GM18907 (cell line): ENCODE measurements around the gene GRID1.
"Not testable (repeated sequence)": the region's sequence is repeated elsewhere in the genome, so short reads cannot be mapped to it uniquely, and the experiment has no call there.

Source experiments
- ATAC-seq: cut with Tn5 transposase; IDR thresholded peaks from one replicate; pipeline ENCODE4 v1.9.1; 2021; ENCODE audit warnings: mild to moderate bottlenecking, moderate library complexity; ENCODE audit not compliant: unreplicated experiment

GRID1 gene

DNA sequence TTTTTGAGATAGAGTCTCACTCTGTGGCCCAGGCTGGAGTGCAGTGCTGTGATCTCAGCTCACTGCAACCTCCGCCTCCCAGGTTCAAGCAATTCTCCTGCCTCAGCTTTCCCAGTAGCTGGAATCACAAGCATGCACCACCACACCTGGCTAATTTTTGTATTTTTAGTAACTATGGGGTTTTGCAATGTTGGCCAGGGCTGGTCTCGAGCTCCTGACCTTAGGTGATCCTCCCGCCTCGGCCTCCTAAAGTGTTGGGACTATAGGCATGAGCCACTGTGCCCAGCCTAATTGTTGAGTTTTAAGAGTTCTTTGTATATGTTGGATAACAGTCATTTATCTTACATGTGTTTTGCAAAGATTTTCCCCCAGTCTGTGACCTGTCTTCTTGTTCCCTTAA, 667.5 kb downstream of the GRID1 start:
- not testable (repeated sequence) for ATAC-seq

DNA sequence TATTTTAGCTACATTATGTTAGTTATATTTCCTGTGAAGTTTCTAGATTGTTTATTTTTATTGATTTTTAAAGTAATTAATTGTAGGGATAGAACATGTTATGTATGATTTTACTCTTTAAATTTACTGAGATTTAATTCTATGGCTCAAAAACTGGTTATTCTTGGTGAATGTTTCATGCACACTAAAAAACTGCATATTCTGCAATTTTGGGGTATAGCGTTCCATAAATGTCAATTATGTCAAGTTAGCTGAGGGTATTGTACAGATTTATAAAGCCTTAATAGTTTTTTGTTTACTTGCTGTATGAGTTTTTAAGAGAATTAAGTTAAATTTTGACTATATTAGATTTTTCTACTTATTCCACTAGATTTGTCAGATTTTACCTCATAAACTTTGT, 669.7 kb downstream of the GRID1 start:
- no peak for ATAC-seq

DNA sequence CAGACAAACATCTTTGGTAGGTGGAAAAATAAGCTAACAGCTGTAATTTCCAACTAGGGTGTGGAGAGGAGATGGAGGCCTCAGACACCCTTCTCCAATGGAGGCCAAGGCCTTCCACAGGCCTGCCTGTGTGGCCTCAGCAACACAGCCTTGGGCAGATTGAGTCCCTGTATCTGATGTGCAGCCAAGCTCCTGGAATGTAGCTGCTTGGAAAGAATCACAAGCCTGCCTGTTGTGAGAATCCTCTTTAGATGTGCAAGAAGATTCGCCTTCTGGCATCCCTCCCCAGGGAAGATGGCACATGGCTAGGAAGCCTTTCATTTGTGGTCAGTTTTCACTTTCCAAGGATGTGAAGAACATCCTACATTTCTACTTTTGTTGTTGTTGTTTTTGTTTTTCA, 684.0 kb downstream of the GRID1 start:
- ATAC-seq, result no peak

GRCh38 chr10:85679710-85680109, 686.9 kb downstream of the GRID1 start:
- no peak for ATAC-seq

DNA sequence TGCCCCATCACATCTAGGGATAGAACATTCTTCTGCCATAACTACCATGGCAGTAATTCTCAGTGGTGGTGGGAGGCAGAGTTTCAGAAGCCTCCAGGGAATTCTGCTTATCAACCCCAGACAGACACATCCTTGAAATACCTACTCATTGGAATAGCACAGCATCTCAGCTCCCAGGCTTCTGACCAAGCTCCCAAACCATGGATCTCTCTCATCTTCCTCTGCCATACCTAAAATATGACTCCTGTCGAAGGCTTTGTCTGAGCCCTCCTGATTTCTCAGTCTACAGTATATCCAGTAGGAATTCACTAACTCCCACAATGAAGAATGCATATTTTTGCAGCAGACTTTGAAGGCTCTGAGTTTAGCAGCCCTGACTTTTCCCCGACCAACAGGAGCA, 687.5 kb downstream of the GRID1 start:
- no peak for ATAC-seq

DNA sequence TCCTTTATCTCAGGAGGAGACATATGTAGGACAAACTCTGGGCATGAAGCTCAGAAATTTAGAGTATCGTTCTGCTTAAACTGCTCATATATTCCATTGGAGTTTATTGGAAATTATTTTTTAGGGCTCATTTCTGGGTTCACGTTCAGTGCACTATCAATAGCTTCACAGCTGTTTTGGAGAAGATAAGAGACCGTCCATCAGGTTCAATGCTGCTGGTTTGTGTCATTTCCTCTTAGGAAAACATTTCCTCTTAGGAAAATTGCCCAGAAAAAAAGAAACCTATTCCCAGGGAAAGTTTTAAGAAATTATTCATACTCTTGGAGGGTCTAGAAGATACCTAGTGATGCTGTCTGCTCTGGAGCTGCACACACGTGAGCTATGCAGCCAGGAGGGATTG, 691.7 kb downstream of the GRID1 start:
- ATAC-seq, result no peak

DNA sequence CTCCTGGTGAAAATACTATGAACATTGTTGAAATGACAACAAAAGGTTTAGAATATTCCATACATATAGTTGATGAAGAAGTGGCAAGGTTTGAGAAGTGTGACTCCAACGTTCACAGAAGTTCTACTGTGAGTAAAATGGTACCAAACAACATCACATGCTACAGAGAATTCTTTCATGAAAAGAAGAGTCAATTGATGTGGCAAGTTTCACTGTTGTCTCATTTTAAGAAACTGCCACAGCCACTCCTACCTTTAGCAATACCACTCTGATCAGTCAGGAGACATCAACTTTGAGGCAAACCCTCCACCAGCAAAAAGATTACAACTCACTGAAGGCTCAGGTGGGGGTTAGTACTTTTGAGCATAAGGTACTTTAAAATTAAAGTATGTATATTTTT, 693.3 kb downstream of the GRID1 start:
- no peak for ATAC-seq

DNA sequence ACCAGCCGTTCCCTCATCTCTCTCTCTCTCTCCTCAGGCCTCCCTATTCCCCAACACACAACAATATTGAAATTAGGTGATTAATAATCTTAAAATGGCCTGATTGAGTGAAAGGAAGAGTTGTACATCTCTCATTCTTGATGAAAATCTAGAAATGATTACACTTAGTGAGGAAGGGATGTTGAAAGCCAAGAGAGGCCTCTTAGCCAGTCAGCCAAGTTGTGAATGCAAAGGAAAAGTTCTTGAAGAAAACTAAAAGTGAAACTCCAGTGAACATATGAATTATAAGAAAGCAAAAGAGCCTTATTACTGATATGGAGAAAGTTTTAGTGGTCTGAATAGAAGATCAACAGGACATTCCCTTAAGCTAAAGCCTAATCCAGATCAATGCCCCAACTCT, 695.1 kb downstream of the GRID1 start:
- no peak for ATAC-seq

DNA sequence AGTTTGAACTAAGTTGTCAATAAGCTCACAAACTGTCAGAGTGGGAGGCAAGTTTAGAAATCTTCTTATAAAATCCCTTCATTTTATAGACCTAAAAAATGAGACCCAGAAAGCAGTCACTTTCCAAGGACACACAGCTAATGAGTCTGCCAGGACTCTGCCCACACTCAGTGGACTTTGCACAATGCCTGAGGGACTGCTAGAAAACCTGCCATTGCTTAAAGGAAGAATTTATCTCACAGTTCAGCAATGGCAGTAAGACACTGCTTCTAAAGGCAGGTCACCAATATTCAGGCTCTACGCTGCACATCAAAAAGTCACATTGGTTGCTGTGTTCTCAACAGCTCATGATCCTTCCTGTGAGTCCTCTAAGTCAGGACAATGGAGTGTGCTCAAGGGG, 698.1 kb downstream of the GRID1 start:
- ATAC-seq, result no peak

GRCh38 chr10:85667638-85668233, 698.9 kb downstream of the GRID1 start:
- no peak for ATAC-seq

GRCh38 chr10:85666987-85667386, 699.6 kb downstream of the GRID1 start:
- no peak for ATAC-seq

DNA sequence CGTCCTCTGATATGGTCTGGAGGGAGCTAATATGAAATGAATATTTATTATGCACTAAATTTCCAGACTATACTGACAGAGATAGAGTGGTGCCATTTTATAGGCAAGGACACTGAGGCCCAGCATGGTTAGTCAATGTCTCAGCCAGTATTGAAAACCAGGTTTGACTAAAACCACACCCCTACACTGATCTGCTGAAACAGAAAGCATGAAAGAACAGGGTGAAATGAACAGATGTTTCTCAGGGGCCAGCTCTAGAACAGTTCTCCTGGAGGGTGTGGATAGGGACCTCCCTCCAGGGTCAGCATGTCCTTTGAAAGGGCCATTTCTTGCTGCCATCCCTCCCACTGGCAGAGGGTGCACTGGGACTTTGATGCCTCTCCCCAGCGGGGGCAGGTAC, 700.5 kb downstream of the GRID1 start:
- no peak for ATAC-seq

DNA sequence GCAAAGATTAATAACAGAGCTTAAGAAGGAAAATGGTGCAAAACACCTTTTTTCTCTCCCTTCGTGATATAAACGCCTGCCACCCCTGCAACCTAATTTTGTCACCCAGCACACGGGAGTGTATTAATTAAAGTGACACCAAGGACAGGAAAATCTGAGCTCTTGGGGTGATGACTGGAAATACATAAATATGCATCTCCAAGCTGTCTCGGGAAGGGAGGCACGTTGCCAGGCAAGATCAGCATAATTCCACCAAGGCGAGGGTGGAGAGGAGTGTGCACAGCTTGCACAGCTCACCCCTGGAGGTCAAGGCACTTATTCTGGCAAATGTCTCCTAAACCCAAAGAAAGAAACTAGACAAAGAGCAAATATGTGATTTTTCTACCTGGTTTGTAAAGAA, 700.9 kb downstream of the GRID1 start:
- no peak for ATAC-seq

DNA sequence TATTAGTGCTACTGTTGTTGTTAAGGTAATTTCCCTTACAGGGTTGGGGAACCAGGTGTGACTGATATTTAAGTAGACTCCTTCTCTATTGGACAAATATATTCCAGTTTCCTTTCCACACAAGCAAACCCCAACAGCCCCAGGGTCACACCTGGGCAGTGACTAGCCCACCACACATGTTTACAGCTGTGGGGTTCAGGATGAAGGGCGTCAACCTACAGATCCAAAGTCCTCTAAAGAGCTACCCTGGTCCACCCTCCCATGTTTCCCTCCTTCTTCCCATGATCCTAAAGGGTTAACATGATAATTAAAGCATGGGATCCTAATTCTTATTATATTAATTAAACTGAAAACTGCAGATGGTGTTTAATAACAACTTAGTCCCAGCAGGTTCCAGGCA, 701.5 kb downstream of the GRID1 start:
- no peak for ATAC-seq

- no peak for ATAC-seq
Observed at GRCh38 chr10:85661123-85661522, 705.5 kb downstream of the GRID1 start.

GRCh38 chr10:85659331-85659730, 707.3 kb downstream of the GRID1 start:
- no peak for ATAC-seq

- no peak for ATAC-seq
Observed at GRCh38 chr10:85658518-85658917, 708.1 kb downstream of the GRID1 start.

DNA sequence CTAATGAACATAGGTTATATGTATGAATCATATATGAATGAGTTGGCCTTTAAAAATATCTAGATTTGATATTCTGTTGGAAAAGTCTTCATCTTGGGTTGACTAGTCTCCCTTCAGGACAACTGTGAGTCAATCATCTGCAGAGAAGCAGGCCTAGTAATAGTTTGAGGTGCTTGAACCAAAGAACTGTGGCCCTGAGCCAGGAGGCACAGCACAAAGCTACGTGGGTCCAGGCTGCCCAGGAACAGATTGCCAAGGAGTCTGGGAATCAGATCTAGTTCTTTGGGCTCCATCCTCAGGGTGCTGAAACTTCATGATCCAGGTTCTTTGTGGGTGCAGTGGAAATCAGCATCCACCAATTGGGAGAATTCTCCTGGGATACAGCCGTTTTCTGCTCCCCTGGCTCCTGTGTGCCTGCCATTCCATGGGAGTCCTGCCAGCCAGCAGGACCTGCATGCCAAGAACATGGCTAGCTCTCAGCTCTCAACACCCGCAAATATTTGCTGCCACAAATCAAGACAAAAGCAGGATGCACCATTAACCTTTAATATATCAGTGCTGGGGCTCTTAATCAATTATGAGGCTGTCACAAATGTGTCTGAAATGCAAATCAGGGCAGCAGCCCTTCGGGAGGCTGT, 709.0 kb downstream of the GRID1 start:
- ATAC-seq, result no peak

GRCh38 chr10:85655411-85655810, 711.2 kb downstream of the GRID1 start:
- ATAC-seq, result no peak

- ATAC-seq, result no peak
Observed at GRCh38 chr10:85651497-85651882, 715.1 kb downstream of the GRID1 start.

- no peak for ATAC-seq
Observed at GRCh38 chr10:85650791-85651496, 715.7 kb downstream of the GRID1 start.

GRCh38 chr10:85649461-85649860, 717.1 kb downstream of the GRID1 start:
- ATAC-seq, result no peak
